K562 (cell line): Measurements from ENCODE around the gene EPHA2. TPM values are rescaled to one million over a fixed set of nuclear protein-coding genes. Genes with fewer than 3 reads are reported as not detected.

Experiments
- DACH1 ChIP-seq: fragments of 450-650 bp; IDR thresholded peaks from 2 replicates; pipeline ENCODE4 v1.6.1; 2018; ENCODE audit not compliant: partially characterized antibody
- MEF2A ChIP-seq: IDR thresholded peaks from 2 replicates; pipeline ENCODE4 v1.6.1; 2011; ENCODE audit warnings: low read depth, mild to moderate bottlenecking, low read length, moderate library complexity; ENCODE audit not compliant: control insufficient read depth
- MLX ChIP-seq, 2 experiments: fragments of 450-650 bp in 1 of 2; sonication (generic) in 1 of 2; formaldehyde crosslinking; conservative IDR thresholded peaks; 2 replicates each; pipeline versions ENCODE4 v1.4.0 to v1.8.1; 2020 to 2022; ENCODE audit warnings: mild to moderate bottlenecking in 1 of 2, missing genetic modification reagents in 1 of 2
- ZNF23 ChIP-seq: fragments of 250-450 bp; sonication (Bioruptor Pico); IDR thresholded peaks from 2 replicates; pipeline ENCODE4 v1.4.0; 2020; ENCODE audit warnings: mild to moderate bottlenecking
- ZNF232 ChIP-seq: sonication (generic); formaldehyde crosslinking; IDR thresholded peaks from 2 replicates; pipeline ENCODE4 v1.8.0; 2022; ENCODE audit warnings: mild to moderate bottlenecking, missing genetic modification reagents
- ZNF41 ChIP-seq: fragments of 250-450 bp; sonication (Bioruptor Pico); conservative IDR thresholded peaks from 2 replicates; pipeline ENCODE4 v1.4.0; 2020; ENCODE audit warnings: mild to moderate bottlenecking
- polyA plus RNA-seq, 8 experiments: library from polyadenylated mRNA; depleted of rRNA in 4 of 8; stranded (reverse) in 5 of 8; unstranded in 3 of 8; fragments of >200 nt; fragmentation: Nextera tagmentation in 2 of 8; fragmentation: Illumina TruSeq in 1 of 8; extraction: Ambion mirVana in 2 of 8; extraction: Trizol in 1 of 8; gene quantifications; 2 replicates each; pipeline versions ENCODE4 v1.2.1 to v1.2.3, GENCODE V29; 2011 to 2014; ENCODE audit warnings: inconsistent platforms in 1 of 8, missing spikeins in 1 of 8
- total RNA-seq, 7 experiments: library from RNA; depleted of rRNA in 6 of 7; stranded (reverse); fragments of >200 nt in 6 of 7; fragmentation: Illumina TruSeq in 2 of 7; extraction: Trizol in 2 of 7; gene quantifications; 2 replicates each; pipeline versions ENCODE4 v1.2.1 to v1.2.3, GENCODE V29; 2011 to 2021; ENCODE audit warnings: low replicate concordance in 1 of 7
- TF ChIP-seq, protein P1 (sequence below): fragments of 200-400 bp; formaldehyde crosslinking; IDR thresholded peaks from 2 replicates; pipeline ENCODE4 v1.6.1; 2017; ENCODE audit warnings: mild to moderate bottlenecking, low read depth, low read length, moderate library complexity
- TF ChIP-seq, protein P2 (sequence below), 2 experiments: fragments of 450-650 bp in 1 of 2; sonication (generic) in 1 of 2; formaldehyde crosslinking in 1 of 2; IDR thresholded peaks in 1 of 2; conservative IDR thresholded peaks in 1 of 2; 2 replicates each; pipeline versions ENCODE4 v1.6.1 to v1.8.1; 2016 to 2023; ENCODE audit warnings: mild to moderate bottlenecking in 2 of 2, moderate library complexity in 2 of 2, inconsistent platforms in 1 of 2, missing genetic modification reagents in 1 of 2
- TF ChIP-seq, protein P3 (sequence below), 2 experiments: fragments of 450-650 bp; conservative IDR thresholded peaks; 2 replicates each; pipeline ENCODE4 v1.6.1; 2017; ENCODE audit warnings: mild to moderate bottlenecking in 2 of 2, moderate library complexity in 2 of 2
- TF ChIP-seq, protein P4 (sequence below), 2 experiments: fragments of 450-650 bp; IDR thresholded peaks; 2 replicates each; pipeline ENCODE4 v1.6.1; 2016; ENCODE audit warnings: mild to moderate bottlenecking in 2 of 2, borderline replicate concordance in 1 of 2, low read depth in 1 of 2, moderate library complexity in 1 of 2

EPHA2 gene
- total and polyA plus RNA-seq, 9 of the 15 experiments (the other 6 are each of a cell fraction or from before 2014, with no cell fraction given): 0.04 to 0.40 (median 0.07) TPM; not detected in 4

DNA sequence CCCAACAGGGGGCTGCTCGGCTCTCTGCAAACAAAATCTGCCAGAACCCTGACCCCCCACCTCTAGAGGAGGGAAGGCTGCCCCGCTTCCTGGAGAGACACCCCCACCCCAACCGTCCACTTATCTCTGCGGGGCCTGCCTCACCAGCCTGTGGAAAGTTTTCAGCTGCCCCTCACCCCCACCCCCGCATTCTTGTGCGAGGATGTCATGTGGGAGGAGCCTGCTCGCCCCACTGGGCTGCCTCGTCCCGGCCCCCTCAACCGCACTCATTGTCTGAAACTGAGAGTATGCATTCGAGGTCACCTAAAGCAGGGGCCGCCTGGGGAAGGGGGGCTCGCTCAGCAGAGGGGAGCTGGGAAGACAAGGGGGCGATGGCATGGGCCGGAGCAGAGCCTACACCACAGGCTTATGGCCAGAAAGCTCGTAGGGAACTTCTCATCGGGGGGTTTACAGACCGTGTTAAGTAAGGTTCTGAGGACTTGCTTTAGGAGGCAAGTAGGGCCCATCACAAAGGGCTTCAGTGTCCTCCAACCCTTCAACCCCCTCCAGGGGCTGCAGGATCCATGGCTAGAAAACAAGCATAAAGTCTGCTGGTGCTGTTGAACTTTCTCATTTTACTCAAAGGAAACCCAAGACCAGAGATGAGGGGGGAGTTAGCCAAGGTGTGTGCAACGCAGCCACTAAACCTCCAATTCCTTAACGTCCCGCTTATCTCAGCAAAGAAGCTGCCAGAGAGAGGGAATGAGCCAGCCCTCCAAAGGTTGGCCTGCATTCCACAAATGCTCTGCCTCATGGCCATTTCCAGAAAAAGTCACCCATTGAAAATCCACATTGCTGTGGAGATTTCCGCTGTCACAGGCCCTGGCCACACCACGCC lies 9.4 kb downstream of the EPHA2 start (continued):
- TF ChIP-seq, protein P1, sequence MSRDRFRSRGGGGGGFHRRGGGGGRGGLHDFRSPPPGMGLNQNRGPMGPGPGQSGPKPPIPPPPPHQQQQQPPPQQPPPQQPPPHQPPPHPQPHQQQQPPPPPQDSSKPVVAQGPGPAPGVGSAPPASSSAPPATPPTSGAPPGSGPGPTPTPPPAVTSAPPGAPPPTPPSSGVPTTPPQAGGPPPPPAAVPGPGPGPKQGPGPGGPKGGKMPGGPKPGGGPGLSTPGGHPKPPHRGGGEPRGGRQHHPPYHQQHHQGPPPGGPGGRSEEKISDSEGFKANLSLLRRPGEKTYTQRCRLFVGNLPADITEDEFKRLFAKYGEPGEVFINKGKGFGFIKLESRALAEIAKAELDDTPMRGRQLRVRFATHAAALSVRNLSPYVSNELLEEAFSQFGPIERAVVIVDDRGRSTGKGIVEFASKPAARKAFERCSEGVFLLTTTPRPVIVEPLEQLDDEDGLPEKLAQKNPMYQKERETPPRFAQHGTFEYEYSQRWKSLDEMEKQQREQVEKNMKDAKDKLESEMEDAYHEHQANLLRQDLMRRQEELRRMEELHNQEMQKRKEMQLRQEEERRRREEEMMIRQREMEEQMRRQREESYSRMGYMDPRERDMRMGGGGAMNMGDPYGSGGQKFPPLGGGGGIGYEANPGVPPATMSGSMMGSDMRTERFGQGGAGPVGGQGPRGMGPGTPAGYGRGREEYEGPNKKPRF: no peak
- TF ChIP-seq, protein P2, sequence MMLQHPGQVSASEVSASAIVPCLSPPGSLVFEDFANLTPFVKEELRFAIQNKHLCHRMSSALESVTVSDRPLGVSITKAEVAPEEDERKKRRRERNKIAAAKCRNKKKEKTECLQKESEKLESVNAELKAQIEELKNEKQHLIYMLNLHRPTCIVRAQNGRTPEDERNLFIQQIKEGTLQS (IDR thresholded peaks at IDR 0.05): peak; percentile 96
- TF ChIP-seq, protein P2 (CRISPR knock-in tag; conservative IDR thresholded peaks at IDR 0.05): peak; percentile 81
- TF ChIP-seq MEF2A (no peak), ZNF23 (CRISPR knock-in tag) (no peak), MLX (CRISPR knock-in tag; conservative IDR thresholded peaks at IDR 0.05) (no peak), ZNF232 (CRISPR knock-in tag) (no peak), DACH1 (no peak), ZNF41 (CRISPR knock-in tag) (no peak)
- TF ChIP-seq, protein P3, sequence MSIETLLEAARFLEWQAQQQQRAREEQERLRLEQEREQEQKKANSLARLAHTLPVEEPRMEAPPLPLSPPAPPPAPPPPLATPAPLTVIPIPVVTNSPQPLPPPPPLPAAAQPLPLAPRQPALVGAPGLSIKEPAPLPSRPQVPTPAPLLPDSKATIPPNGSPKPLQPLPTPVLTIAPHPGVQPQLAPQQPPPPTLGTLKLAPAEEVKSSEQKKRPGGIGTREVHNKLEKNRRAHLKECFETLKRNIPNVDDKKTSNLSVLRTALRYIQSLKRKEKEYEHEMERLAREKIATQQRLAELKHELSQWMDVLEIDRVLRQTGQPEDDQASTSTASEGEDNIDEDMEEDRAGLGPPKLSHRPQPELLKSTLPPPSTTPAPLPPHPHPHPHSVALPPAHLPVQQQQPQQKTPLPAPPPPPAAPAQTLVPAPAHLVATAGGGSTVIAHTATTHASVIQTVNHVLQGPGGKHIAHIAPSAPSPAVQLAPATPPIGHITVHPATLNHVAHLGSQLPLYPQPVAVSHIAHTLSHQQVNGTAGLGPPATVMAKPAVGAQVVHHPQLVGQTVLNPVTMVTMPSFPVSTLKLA (conservative IDR thresholded peaks at IDR 0.05): peak; percentile 59 to 62; a peak in 3 of 4 replicates
- TF ChIP-seq, protein P4, sequence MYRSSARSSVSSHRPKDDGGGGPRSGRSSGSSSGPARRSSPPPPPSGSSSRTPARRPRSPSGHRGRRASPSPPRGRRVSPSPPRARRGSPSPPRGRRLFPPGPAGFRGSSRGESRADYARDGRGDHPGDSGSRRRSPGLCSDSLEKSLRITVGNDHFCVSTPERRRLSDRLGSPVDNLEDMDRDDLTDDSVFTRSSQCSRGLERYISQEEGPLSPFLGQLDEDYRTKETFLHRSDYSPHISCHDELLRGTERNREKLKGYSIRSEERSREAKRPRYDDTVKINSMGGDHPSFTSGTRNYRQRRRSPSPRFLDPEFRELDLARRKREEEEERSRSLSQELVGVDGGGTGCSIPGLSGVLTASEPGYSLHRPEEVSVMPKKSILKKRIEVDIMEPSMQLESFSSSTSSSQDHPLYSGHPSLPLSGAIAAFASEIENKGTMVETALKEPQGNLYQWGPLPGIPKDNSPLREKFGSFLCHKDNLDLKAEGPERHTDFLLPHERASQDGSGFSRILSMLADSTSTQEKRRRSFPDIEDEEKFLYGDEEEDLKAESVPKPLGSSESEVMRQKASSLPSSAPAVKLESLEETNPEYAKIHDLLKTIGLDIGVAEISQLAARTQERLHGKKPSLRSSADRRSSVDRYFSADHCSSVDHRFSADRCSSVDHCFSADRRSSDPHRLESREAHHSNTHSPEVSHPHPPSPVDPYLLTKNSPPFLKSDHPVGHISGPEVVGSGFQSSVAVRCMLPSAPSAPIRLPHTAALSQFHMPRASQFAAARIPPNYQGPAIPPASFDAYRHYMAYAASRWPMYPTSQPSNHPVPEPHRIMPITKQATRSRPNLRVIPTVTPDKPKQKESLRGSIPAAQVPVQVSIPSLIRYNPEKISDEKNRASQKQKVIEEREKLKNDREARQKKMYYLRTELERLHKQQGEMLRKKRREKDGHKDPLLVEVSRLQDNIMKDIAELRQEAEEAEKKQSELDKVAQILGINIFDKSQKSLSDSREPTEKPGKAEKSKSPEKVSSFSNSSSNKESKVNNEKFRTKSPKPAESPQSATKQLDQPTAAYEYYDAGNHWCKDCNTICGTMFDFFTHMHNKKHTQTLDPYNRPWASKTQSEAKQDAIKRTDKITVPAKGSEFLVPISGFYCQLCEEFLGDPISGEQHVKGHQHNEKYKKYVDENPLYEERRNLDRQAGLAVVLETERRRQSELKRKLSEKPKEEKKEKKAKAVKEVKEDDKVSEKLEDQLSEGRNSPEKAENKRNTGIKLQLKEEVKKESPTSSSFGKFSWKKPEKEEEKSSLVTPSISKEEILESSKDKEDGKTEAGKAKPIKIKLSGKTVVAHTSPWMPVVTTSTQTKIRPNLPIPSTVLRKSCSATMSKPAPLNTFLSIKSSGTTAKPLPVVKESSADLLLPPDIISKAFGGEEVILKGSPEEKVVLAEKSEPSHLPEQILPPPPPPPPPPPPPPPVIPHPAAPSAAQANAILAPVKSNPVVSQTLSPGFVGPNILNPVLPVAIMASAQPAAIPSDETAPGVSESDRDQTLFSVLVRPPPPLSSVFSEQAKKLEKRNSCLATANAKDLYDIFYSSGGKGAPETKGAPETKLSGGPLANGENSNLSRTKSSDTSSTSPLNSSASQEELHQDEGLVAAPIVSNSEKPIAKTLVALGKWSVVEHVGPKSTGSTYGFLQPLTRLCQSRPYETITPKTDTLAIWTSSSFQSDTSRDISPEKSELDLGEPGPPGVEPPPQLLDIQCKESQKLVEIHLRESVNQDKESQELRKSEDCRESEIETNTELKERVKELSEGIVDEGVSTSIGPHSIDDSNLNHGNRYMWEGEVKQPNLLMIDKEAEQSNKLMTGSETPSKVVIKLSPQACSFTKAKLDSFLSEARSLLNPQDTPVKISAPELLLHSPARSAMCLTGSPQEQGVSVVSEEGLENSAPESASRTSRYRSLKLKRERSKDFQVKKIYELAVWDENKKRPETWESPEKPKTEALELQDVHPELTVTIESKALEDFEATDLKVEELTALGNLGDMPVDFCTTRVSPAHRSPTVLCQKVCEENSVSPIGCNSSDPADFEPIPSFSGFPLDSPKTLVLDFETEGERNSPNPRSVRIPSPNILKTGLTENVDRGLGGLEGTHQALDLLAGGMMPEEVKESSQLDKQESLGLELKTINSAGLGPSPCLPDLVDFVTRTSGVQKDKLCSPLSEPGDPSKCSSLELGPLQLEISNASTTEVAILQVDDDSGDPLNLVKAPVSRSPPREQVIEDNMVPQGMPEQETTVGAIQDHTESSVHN (IDR thresholded peaks at IDR 0.05; ENCODE audit: borderline replicate concordance in 1 of 2, low read depth in 1 of 2): no peak
